ENCODE measurements around the gene TECPR1. TPM values are rescaled to one million over a fixed set of nuclear protein-coding genes. Genes with fewer than 3 reads are reported as not detected.

The TECPR1 gene
- total RNA-seq, 1 donor from 2014 or later, result 10.8 TPM

DNA sequence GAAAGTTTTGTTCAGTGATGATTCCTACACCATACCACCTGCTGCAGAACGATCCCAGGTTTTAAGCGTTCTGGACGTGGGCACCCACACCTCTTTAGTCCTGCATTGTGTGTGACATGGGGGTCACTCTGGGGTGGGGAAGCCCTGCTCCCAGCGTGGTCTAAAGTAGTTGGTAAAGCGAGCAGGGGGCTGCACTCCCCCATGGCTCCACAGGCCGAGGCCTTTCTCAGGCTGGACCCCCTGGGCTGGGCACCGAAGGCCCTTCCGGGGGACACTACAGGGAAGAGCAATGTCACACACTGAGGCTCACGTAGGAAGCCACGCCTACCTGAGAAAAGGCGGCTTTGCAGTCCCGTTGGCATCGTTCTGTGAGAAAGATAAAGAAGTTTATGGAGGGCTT, 41.7 kb upstream of the TECPR1 start:
- Histone ChIP-seq H3K9ac (no peak overlapping the region), H3F3A (ENCODE audit: low read depth) (peaks cover 11% of the 10 kb centered on the region), H3K27ac (no peak overlapping the region), H3K36me3 (no peaks in the 10 kb centered on the region), H3K4me3 (no peak overlapping the region), H3K27me3 (no peaks in the 10 kb centered on the region), H3K79me2 (ENCODE audit: low read depth) (peaks cover 15% of the 10 kb centered on the region), H4K20me1 (ENCODE audit: low read depth) (peaks cover 35% of the 10 kb centered on the region), H3K4me2 (no peak overlapping the region), H2AFZ (replicated peaks) (no peak overlapping the region), H3K4me1 (peaks cover 6% of the 10 kb centered on the region), H3K9me3 (ENCODE audit: low read depth) (no peaks in the 10 kb centered on the region)
- peaks cover 2% of the 10 kb centered on the region for H3K4me1 Mint-ChIP-seq
- H3K27me3 Mint-ChIP-seq (ENCODE audit: insufficient read depth, low read depth), result no peaks in the 10 kb centered on the region
- H3K36me3 Mint-ChIP-seq, result peaks cover 2% of the 10 kb centered on the region
- TF ChIP-seq EZH2phosphoT487 (IDR thresholded peaks at IDR 0.05), result no peak
- no peak overlapping the region for H3K27ac Mint-ChIP-seq
- H3K4me3 Mint-ChIP-seq, result no peak overlapping the region
- DNase-seq (ENCODE audit: low spot score), result no peak
- H3K9me3 Mint-ChIP-seq, result no peaks in the 10 kb centered on the region

DNA sequence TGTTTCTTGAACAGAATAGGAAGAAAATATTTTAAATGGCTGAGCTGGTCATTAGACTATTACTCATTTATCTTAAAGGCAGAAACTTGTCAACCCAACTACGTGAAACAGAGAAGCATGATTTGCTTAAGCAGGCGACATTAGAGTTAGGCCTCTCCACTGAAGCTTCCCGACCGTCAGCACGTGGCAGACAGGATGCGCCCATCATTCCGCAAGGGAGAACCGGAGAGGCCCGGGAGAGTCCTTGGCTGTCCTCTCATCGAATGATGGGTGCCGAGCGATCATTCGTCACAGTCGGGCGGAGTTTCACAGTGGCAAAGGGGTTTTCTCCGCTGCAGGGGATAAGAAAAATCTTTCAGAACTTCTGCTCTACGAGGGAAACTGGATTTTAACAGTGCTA, 41.2 kb upstream of the TECPR1 start:
- no peaks in the 10 kb centered on the region for H3K36me3 ChIP-seq

GRCh38 chr7:98291717-98292116, 39.7 kb upstream of the TECPR1 start:
- Mint-ChIP-seq H3K27me3 (ENCODE audit: insufficient read depth, low read depth) (no peaks in the 10 kb centered on the region), H3K9me3 (no peaks in the 10 kb centered on the region), H3K27ac (no peak overlapping the region), H3K4me1 (peaks cover 4% of the 10 kb centered on the region), H3K36me3 (peaks cover 3% of the 10 kb centered on the region), H3K4me3 (no peak overlapping the region)
- peaks cover 6% of the 10 kb centered on the region for H3K4me1 ChIP-seq
- H3K4me3 ChIP-seq, result no peak overlapping the region
- no peaks in the 10 kb centered on the region for H3K36me3 ChIP-seq
- H3K9me3 ChIP-seq (ENCODE audit: low read depth), result no peaks in the 10 kb centered on the region
- H3F3A ChIP-seq (ENCODE audit: low read depth), result peaks cover 11% of the 10 kb centered on the region
- H2AFZ ChIP-seq (replicated peaks), result no peak overlapping the region
- TF ChIP-seq, protein P1, sequence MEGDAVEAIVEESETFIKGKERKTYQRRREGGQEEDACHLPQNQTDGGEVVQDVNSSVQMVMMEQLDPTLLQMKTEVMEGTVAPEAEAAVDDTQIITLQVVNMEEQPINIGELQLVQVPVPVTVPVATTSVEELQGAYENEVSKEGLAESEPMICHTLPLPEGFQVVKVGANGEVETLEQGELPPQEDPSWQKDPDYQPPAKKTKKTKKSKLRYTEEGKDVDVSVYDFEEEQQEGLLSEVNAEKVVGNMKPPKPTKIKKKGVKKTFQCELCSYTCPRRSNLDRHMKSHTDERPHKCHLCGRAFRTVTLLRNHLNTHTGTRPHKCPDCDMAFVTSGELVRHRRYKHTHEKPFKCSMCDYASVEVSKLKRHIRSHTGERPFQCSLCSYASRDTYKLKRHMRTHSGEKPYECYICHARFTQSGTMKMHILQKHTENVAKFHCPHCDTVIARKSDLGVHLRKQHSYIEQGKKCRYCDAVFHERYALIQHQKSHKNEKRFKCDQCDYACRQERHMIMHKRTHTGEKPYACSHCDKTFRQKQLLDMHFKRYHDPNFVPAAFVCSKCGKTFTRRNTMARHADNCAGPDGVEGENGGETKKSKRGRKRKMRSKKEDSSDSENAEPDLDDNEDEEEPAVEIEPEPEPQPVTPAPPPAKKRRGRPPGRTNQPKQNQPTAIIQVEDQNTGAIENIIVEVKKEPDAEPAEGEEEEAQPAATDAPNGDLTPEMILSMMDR (IDR thresholded peaks at IDR 0.05), result peak; percentile 10
- TF ChIP-seq EZH2phosphoT487 (IDR thresholded peaks at IDR 0.05) (no peak), EZH2 (IDR thresholded peaks at IDR 0.05) (no peak)
- H3K79me2 ChIP-seq (ENCODE audit: low read depth), result peaks cover 33% of the 10 kb centered on the region
- H3K9ac ChIP-seq, result no peak overlapping the region
- no peak overlapping the region for H3K4me2 ChIP-seq
- H3K27me3 ChIP-seq, result no peaks in the 10 kb centered on the region
- DNase-seq (ENCODE audit: low spot score), result no peak
- H4K20me1 ChIP-seq (ENCODE audit: low read depth), result peaks cover 55% of the 10 kb centered on the region
- H3K27ac ChIP-seq, result no peak overlapping the region

More for the DNA sequence above, 41.2 kb upstream of the TECPR1 start:
- H4K20me1 ChIP-seq (ENCODE audit: low read depth), result peaks cover 40% of the 10 kb centered on the region
- H3K9me3 Mint-ChIP-seq, result no peaks in the 10 kb centered on the region
- no peak overlapping the region for H3K4me3 Mint-ChIP-seq
- H3K9ac ChIP-seq, result no peak overlapping the region
- no peaks in the 10 kb centered on the region for H3K27me3 ChIP-seq
- H3K79me2 ChIP-seq (ENCODE audit: low read depth), result peaks cover 20% of the 10 kb centered on the region
- no peak overlapping the region for H3K4me2 ChIP-seq
- peaks cover 3% of the 10 kb centered on the region for H3K36me3 Mint-ChIP-seq
- H3K27me3 Mint-ChIP-seq (ENCODE audit: insufficient read depth, low read depth), result no peaks in the 10 kb centered on the region
- peaks cover 4% of the 10 kb centered on the region for H3K4me1 Mint-ChIP-seq
- H3K4me1 ChIP-seq, result peaks cover 6% of the 10 kb centered on the region
- no peak overlapping the region for H3K27ac ChIP-seq
- TF ChIP-seq EZH2 (IDR thresholded peaks at IDR 0.05), result no peak
- TF ChIP-seq EZH2phosphoT487 (IDR thresholded peaks at IDR 0.05), result no peak
- TF ChIP-seq, protein P1 (IDR thresholded peaks at IDR 0.05), result no peak
- H3F3A ChIP-seq (ENCODE audit: low read depth), result peaks cover 11% of the 10 kb centered on the region
- H2AFZ ChIP-seq (replicated peaks), result no peak overlapping the region
- H3K4me3 ChIP-seq, result no peak overlapping the region
- H3K27ac Mint-ChIP-seq, result no peak overlapping the region
- no peak for DNase-seq (ENCODE audit: low spot score)
- no peaks in the 10 kb centered on the region for H3K9me3 ChIP-seq (ENCODE audit: low read depth)

DNA sequence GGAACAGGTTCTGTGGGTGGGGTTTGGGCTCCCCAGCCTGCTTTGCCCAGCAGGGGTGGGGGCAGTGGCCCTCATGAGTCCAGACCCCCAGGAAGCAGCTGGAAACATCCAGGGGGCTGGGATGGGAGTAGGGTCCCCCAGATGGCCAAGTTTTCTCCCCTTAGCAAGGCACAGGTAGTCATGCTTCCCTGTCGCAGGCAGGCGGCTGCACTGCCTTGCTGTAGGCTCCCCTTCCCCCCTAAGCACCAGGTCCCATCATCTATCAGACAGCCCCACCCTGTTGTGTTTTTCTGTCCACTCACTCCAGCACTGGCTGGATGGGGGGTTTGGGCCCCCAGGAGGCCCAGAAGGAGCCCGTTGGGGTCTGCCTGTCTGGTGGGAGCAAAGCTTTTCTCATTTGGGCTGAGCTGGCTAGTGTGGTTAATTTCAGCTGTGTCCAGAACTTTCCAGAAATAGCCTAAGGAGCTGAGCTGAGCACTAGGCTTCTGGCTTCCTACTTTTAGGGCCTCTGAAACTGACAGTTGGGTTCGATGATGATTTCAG, 37.4 kb upstream of the TECPR1 start:
- peak overlapping the region; percentile 42 for H3K27ac Mint-ChIP-seq
- H3K4me1 Mint-ChIP-seq, result peaks cover 10% of the 10 kb centered on the region
- TF ChIP-seq, protein P1 (IDR thresholded peaks at IDR 0.05), result no peak
- no peak for TF ChIP-seq EZH2 (IDR thresholded peaks at IDR 0.05)
- no peak for TF ChIP-seq EZH2phosphoT487 (IDR thresholded peaks at IDR 0.05)
- peaks cover 47% of the 10 kb centered on the region for H3K79me2 ChIP-seq (ENCODE audit: low read depth)
- H3K4me1 ChIP-seq, result no peaks in the 10 kb centered on the region
- H3K4me2 ChIP-seq, result no peak overlapping the region
- no peak overlapping the region for H3K27ac ChIP-seq
- H3K9me3 Mint-ChIP-seq, result no peaks in the 10 kb centered on the region
- H2AFZ ChIP-seq (replicated peaks), result no peak overlapping the region
- DNase-seq (ENCODE audit: low spot score), result no peak
- no peaks in the 10 kb centered on the region for H3K27me3 ChIP-seq
- H3K9ac ChIP-seq, result no peak overlapping the region
- no peaks in the 10 kb centered on the region for H3K36me3 ChIP-seq
- no peak overlapping the region for H3K4me3 ChIP-seq
- no peaks in the 10 kb centered on the region for H3K9me3 ChIP-seq (ENCODE audit: low read depth)
- H3F3A ChIP-seq (ENCODE audit: low read depth), result peaks cover 4% of the 10 kb centered on the region
- H3K4me3 Mint-ChIP-seq, result no peak overlapping the region
- peaks cover 3% of the 10 kb centered on the region for H3K27me3 Mint-ChIP-seq (ENCODE audit: insufficient read depth, low read depth)
- H4K20me1 ChIP-seq (ENCODE audit: low read depth), result peaks cover 67% of the 10 kb centered on the region
- H3K36me3 Mint-ChIP-seq, result peaks cover 3% of the 10 kb centered on the region

All from neural progenitor cell (in vitro differentiated cells).